ENCODE measurements around the gene MAPK7.

The MAPK7 gene

DNA sequence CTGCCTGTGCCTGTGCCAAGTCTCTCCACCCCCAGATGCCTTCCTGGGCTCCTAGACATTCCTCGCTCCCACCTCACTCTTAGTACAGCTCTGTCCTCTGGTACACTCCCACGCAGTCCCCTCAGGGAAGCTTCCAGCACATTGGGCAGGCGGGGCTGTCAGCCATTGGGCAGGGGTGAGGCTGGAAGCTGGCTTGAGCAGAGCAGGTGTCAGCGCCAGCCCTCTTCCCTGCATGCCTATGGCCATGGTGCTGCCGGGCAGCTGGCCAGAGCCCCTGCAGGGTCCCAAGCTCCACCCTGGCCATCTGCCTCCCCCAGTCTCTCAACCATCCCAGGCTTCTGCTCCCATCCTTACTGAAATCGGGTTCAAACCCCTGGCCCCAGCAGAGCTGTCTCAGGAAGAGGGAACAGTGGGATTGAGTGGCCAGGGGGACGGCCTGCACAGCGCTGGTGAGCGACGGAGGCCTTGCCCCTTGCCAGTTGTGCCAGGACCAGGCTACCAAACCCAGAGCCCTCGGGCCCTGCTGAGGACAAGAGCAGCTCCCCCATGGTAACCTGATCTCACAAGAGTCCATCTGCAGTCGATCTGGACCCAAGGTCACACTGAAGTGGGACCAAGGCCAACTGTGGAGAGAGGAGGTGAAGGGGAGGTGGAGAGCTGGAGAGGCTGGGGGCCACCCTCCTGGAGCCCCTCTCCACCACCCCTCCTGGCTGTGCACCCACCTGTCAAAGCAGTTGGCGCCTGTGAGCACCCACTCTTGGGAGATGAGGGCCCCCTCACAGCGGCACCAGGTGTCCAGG, 13.4 kb upstream of the MAPK7 start:
- no peak for FAIRE-seq

GRCh38 chr17:19365499-19365817, 12.8 kb upstream of the MAPK7 start:
- FAIRE-seq, result no peak

- FAIRE-seq, result no peak
Observed at GRCh38 chr17:19365833-19366636, 12.3 kb upstream of the MAPK7 start.

DNA sequence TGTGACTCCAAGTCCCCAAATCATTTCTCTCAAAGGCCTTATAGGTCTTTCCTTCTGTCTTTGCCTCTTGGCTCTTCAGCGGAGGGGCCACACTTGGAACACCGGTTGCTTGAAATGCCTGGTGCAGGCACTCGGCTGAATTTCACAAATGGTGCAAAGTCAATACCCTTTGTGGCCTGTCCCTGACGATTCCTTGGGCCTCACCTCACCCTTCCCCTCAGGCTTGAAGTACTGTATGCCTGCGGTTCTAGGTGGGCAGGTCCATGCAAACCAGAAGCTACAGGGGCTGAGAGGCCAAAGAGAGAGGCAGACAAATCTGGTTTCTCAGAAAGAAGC, 11.7 kb upstream of the MAPK7 start:
- no peak for FAIRE-seq

- no peak for FAIRE-seq
Observed at GRCh38 chr17:19368229-19368628, 10.1 kb upstream of the MAPK7 start.

- no peak for FAIRE-seq
Observed at GRCh38 chr17:19369107-19369778, 9.1 kb upstream of the MAPK7 start.

- no peak for FAIRE-seq
Observed at GRCh38 chr17:19369846-19370492, 8.3 kb upstream of the MAPK7 start.

DNA sequence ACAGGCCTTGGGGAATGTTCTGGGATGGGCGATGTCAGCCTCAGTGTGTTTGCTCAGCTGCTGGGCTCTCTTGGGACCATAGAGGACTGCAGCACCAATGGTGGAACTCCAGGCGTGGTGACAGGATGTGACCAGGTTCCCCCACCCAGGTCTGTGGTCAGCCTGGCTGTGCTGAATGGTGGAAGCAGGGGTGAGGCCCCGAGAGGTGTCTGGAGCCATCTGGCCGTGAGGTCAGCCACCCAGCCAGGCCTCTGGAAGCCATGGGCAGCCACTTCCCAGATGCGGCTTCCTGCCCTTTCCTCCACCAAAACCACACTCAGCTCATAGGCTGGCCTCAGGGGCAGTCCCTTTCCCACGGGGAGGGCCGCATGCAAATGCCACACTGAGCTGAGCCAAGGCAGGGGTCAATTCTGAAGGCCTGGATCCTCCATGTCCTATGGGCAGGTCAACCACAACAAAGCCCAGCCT, 7.8 kb upstream of the MAPK7 start:
- FAIRE-seq, result no peak

GRCh38 chr17:19371259-19372010, 6.9 kb upstream of the MAPK7 start:
- no peak for FAIRE-seq

DNA sequence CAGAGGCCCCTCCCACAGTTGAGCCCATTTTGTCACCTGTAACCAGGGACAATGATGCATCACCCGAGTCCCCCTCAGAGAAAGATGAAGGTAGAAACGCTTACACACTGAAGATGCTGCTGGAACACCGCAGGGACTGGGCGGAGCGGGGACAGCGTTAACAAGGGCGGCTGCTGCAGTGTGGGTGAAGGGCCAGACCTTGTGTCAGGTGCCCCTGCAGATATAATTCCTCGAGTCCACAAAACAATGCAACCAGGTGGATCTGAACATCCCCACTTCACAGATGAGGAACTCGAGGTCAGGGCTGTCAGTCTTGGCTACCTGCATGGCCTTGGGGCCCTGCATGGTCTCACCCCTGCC, 6.3 kb upstream of the MAPK7 start:
- no peak for FAIRE-seq

- no peak for FAIRE-seq
Observed at GRCh38 chr17:19372439-19372838, 5.9 kb upstream of the MAPK7 start.

DNA sequence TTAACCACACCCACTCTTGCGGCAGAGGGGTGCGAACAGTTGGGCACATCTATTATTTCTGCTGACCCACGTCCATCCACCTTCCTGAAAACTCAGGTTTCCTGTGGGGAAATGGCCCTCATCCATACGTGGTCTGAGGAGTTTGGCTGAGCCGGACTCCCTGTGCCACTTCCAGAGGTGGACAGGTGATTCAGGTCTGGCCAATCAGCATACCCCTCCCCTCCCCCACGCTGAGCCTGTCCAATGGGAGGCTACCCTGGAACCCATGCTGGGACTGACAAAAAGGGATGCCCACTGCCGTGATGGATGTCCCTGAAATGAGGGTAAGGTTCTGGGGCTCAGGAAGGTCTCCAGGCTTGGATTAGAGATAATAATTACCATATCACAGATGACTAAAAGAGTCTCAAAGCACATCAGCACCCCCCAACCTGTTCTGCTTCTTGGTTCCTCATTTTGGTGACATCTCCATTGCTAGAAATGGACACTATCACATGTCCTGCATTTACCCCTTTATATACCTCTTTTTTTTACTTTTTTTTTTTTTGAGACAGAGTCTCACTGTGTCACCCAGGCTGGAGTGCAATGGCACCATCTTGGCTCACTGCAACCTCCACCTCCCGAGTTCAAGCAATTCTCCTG, 5.3 kb upstream of the MAPK7 start:
- FAIRE-seq, result no peak

GRCh38 chr17:19374136-19374535, 4.2 kb upstream of the MAPK7 start:
- no peak for FAIRE-seq

- FAIRE-seq, result no peak
Observed at GRCh38 chr17:19375732-19376131, 2.6 kb upstream of the MAPK7 start.

DNA sequence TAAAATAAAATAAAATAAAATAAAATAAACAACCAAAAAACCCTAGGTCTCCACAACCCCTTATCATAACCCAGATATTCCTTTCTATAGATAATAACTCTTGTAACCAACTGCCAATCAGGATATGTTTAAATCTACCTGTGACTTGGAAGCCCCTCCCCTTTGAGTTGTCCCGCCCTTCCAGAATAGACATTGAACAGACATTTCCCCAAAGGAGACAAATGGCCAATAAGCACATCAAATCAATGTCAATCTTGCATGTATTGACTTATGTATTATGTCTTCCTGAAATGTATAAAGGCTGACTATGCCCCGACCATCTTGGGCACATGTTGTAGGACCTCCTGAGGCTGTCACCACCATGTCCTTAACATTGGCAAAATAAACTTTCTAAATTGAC, 1.5 kb upstream of the MAPK7 start:
- no peak for FAIRE-seq

- FAIRE-seq, result peak; percentile 95
Observed at GRCh38 chr17:19377602-19378415, 489 bp upstream of the MAPK7 start.

DNA sequence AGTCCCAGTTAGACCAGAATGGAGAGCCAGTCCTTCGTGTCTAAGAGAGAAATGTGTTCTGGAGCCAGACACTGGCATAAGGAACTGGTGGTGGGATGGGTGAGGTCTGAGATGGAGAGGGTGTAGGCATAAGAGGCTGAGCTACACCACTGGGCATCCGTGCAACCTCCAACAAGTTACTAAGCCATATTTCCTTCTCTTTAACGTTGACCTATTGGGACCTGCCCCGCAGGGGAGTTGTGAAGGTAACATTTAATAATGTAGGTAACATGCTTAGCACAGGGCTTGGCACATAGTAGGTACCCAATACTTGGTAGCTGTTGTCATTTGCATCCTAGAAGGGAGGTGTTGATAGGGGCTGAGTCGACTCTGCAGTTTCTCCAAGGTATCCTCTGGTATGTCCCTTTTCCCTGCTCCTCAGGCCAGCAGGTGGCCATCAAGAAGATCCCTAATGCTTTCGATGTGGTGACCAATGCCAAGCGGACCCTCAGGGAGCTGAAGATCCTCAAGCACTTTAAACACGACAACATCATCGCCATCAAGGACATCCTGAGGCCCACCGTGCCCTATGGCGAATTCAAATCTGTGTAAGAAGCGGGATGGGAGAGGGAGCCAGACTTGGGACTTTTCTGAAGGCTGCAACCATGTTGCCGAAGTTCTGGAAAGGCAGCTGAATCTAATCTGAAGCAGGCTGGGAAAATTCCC, 1.2 kb downstream of the MAPK7 start:
- no peak for FAIRE-seq

- FAIRE-seq, result no peak
Observed at GRCh38 chr17:19380481-19381301, 2.4 kb downstream of the MAPK7 start.

- no peak for FAIRE-seq
Observed at GRCh38 chr17:19381361-19381740, 3.1 kb downstream of the MAPK7 start.

Data from colon (tissue), 2 donors.